Endodermal cell (in vitro differentiated cells): ENCODE measurements around the gene SMIM43. TPM values are rescaled to one million over a fixed set of nuclear protein-coding genes. Genes with fewer than 3 reads are reported as not detected.
A peak's percentile ranks its signal among the peaks of the same experiment; 100 is the strongest.

Experiments
- DNase-seq: peaks from one replicate; pipeline ENCODE4 v3.0.0-alpha.2; 2017
- H3K27ac ChIP-seq: 2 replicates; pipeline ENCODE4 v1.5.1; 2013; ENCODE audit warnings: mild to moderate bottlenecking, low read depth, low read length, moderate library complexity
- H3K27me3 ChIP-seq: 2 replicates; pipeline ENCODE4 v1.6.1; 2013; ENCODE audit warnings: mild to moderate bottlenecking, low read length, moderate library complexity; ENCODE audit not compliant: insufficient read depth, control insufficient read depth, poor library complexity, severe bottlenecking
- H3K36me3 ChIP-seq: 2 replicates; pipeline ENCODE4 v1.7.0; 2013; ENCODE audit warnings: mild to moderate bottlenecking, low read length, moderate library complexity; ENCODE audit not compliant: control insufficient read depth, insufficient read depth
- H3K4me1 ChIP-seq: one replicate; pipeline ENCODE4 v1.7.0; 2013; ENCODE audit warnings: low read length; ENCODE audit not compliant: control insufficient read depth, insufficient read depth
- H3K4me3 ChIP-seq: 2 replicates; pipeline ENCODE4 v1.5.1; 2013; ENCODE audit warnings: mild to moderate bottlenecking, low read length, moderate library complexity
- H3K9ac ChIP-seq: 2 replicates; pipeline ENCODE4 v1.6.1; 2013; ENCODE audit warnings: mild to moderate bottlenecking, low read length, moderate library complexity; ENCODE audit not compliant: poor library complexity, severe bottlenecking; ENCODE audit errors: extremely low read depth
- H3K9me3 ChIP-seq: 2 replicates; pipeline ENCODE4 v1.6.1; 2013; ENCODE audit warnings: mild to moderate bottlenecking, low read length, moderate library complexity; ENCODE audit not compliant: control insufficient read depth
- H3K27ac Mint-ChIP-seq: 2 replicates; pipeline ENCODE4 v1.8.0; 2020; ENCODE audit warnings: mixed read lengths
- H3K27me3 Mint-ChIP-seq: 2 replicates; pipeline ENCODE4 v1.8.0; 2021; ENCODE audit warnings: mild to moderate bottlenecking, mixed read lengths; ENCODE audit not compliant: insufficient read depth
- H3K36me3 Mint-ChIP-seq: 2 replicates; pipeline ENCODE4 v1.8.0; 2020; ENCODE audit warnings: low read depth, mixed read lengths
- H3K4me1 Mint-ChIP-seq: 2 replicates; pipeline ENCODE4 v1.8.0; 2020; ENCODE audit warnings: mixed read lengths
- H3K4me3 Mint-ChIP-seq: 2 replicates; pipeline ENCODE4 v1.8.0; 2020; ENCODE audit warnings: mild to moderate bottlenecking, moderate library complexity, mixed read lengths
- H3K9me3 Mint-ChIP-seq: 2 replicates; pipeline ENCODE4 v1.8.0; 2020; ENCODE audit warnings: mild to moderate bottlenecking, mixed read lengths
- WGBS, 2 experiments: methylation state at CpG; one replicate each; pipeline versions ENCODE4 v1.1.5 to v1.1.7; 2013; ENCODE audit warnings: missing lambda C conversion rate in 2 of 2, mixed read lengths in 1 of 2; ENCODE audit not compliant: insufficient coverage in 1 of 2, insufficient read length in 1 of 2; 5-methylcytosine and 5-hydroxymethylcytosine counted together
- total RNA-seq, 2 donors: library from RNA; stranded (reverse); fragmentation: NEBNext Ultra II Directional in 1 of 2; extraction: Animal tissue kit (Norgen Biotek cat#: 25700) in 1 of 2; gene quantifications; 2 replicates in 1 of 2; 3 replicates in 1 of 2; pipeline ENCODE4 v1.2.1, GENCODE V29; 2021
- TF ChIP-seq, protein P1 (sequence below): fragments of 200-600 bp; sonication (generic); conservative IDR thresholded peaks from 2 replicates; pipeline ENCODE4 v1.5.0; 2021; ENCODE audit warnings: antibody characterized with exemption, mild to moderate bottlenecking

Gene SMIM43
- total RNA-seq, 2 donors from 2014 or later: not detected

DNA sequence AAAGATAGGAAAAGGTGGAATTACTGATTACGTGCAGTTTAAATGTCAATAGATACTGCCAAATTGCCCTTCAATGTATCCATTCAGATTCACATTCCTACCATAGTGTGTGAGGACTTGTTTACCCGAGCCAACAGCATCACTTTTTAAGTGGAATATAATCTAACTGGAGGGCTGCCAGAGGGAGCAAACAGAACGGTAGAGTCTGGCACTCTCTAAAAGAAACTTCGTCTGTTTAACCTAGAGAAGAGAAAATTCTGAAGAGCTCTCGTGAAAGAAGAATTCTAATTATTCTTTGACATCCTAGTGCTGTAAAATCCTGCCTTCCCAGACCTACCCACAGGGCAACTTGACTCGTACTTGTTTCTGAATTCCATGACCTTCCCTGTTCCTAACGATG, 23.2 kb downstream of the SMIM43 start:
- H3K27me3 ChIP-seq: no peaks in the 10 kb centered on the region
- H3K9me3 ChIP-seq: no peaks in the 10 kb centered on the region
- no peaks in the 10 kb centered on the region for H3K36me3 Mint-ChIP-seq
- 50 to 65% methylated on average over 4 to 7 of the region's 7 CpGs for WGBS, 2 experiments
- TF ChIP-seq, protein P1, sequence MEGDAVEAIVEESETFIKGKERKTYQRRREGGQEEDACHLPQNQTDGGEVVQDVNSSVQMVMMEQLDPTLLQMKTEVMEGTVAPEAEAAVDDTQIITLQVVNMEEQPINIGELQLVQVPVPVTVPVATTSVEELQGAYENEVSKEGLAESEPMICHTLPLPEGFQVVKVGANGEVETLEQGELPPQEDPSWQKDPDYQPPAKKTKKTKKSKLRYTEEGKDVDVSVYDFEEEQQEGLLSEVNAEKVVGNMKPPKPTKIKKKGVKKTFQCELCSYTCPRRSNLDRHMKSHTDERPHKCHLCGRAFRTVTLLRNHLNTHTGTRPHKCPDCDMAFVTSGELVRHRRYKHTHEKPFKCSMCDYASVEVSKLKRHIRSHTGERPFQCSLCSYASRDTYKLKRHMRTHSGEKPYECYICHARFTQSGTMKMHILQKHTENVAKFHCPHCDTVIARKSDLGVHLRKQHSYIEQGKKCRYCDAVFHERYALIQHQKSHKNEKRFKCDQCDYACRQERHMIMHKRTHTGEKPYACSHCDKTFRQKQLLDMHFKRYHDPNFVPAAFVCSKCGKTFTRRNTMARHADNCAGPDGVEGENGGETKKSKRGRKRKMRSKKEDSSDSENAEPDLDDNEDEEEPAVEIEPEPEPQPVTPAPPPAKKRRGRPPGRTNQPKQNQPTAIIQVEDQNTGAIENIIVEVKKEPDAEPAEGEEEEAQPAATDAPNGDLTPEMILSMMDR: no peak
- H3K4me3 ChIP-seq: no peak overlapping the region
- peaks cover 3% of the 10 kb centered on the region for H3K4me1 Mint-ChIP-seq
- H3K36me3 ChIP-seq: no peaks in the 10 kb centered on the region
- no peak overlapping the region for H3K9ac ChIP-seq
- H3K4me1 ChIP-seq: no peaks in the 10 kb centered on the region
- no peaks in the 10 kb centered on the region for H3K9me3 Mint-ChIP-seq
- DNase-seq: no peak
- no peak overlapping the region for H3K27ac Mint-ChIP-seq
- H3K27ac ChIP-seq: no peak overlapping the region
- H3K4me3 Mint-ChIP-seq: no peak overlapping the region
- H3K27me3 Mint-ChIP-seq: peaks cover 6% of the 10 kb centered on the region

DNA sequence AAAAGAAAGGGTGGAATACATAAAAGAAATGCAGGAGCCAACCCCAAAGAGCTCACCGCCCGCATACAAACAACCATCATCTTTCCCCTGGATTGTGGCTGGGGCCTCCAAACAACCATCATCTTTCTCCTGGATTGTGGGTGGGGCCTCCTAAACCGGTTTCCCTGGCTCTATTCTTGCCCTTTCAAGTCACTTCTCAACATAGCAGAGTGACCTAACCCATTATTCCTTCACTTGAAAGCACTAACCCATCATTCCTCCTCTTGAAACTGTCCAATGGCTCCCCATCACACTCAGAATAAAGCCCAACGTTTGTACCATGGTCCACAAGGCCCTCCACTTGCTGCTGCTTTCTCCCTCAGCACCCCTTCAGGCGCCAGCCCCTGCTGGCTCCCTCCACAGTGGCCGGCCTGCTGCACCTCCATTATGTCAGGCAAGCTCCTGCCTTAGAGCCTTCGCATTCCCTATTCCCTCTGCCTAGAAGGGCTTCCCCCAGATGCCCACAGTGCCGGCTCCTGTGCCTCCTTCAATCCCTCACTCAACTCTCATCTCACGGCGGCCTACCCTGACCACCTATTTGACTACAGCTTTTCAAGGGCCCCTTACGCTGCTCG, 24.1 kb downstream of the SMIM43 start:
- Histone ChIP-seq H3K4me1 (no peaks in the 10 kb centered on the region), H3K27ac (no peak overlapping the region), H3K9ac (no peak overlapping the region), H3K9me3 (no peaks in the 10 kb centered on the region), H3K27me3 (no peaks in the 10 kb centered on the region), H3K4me3 (no peak overlapping the region), H3K36me3 (no peaks in the 10 kb centered on the region)
- Mint-ChIP-seq H3K36me3 (no peaks in the 10 kb centered on the region), H3K4me3 (no peak overlapping the region), H3K27ac (no peak overlapping the region), H3K27me3 (peaks cover 6% of the 10 kb centered on the region), H3K4me1 (peaks cover 3% of the 10 kb centered on the region), H3K9me3 (no peaks in the 10 kb centered on the region)
- peak; percentile 63 for DNase-seq
- 72 to 80% methylated on average over 7 to 12 of the region's 12 CpGs for WGBS, 2 experiments
- TF ChIP-seq, protein P1: no peak

DNA sequence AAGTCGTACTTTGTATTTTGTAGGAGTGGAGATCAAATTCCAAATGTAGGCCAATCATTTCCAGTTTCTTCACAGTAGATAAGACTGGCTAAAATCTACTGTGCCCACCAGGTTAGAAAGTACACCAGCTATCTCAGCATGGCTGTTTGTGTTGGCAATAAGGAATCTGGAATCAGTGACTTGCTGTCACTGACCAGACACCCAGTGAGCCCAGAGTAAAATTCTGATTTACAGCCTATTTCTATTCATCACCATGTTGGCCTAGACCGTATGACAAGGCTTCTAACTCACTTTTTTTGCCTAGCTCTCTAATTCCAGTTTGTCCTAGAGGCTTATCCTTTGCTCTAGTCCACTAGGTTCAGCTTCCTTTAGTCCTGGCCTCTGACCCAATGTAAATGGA, 25.4 kb downstream of the SMIM43 start:
- Mint-ChIP-seq H3K27me3 (peaks cover 10% of the 10 kb centered on the region), H3K4me1 (peaks cover 3% of the 10 kb centered on the region)
- WGBS, 2 experiments: 85 to 87% methylated on average over 2 of the region's 2 CpGs

More for the DNA sequence above, 25.4 kb downstream of the SMIM43 start:
- no peak overlapping the region for H3K27ac Mint-ChIP-seq
- Histone ChIP-seq H3K4me3 (no peak overlapping the region), H3K27ac (no peak overlapping the region), H3K27me3 (no peaks in the 10 kb centered on the region), H3K36me3 (no peaks in the 10 kb centered on the region), H3K9ac (no peak overlapping the region), H3K9me3 (no peaks in the 10 kb centered on the region), H3K4me1 (no peaks in the 10 kb centered on the region)
- no peak overlapping the region for H3K4me3 Mint-ChIP-seq
- TF ChIP-seq, protein P1: no peak
- H3K36me3 Mint-ChIP-seq: no peaks in the 10 kb centered on the region
- DNase-seq: no peak
- no peaks in the 10 kb centered on the region for H3K9me3 Mint-ChIP-seq
